GM12878 (cell line): ENCODE data around the gene PIP4K2A. TPM values are rescaled to one million over a fixed set of nuclear protein-coding genes. Genes with fewer than 3 reads are reported as not detected.
A peak's percentile ranks its signal among the peaks of the same experiment; 100 is the strongest.

Experiments used
- ATAC-seq: fragments of 200-7000 bp; cut with Tn5 transposase; 3 replicates; pipeline ENCODE4 v1.9.1; 2020; ENCODE audit warnings: mild to moderate bottlenecking, moderate library complexity
- BruUV-seq: library from RNA; stranded (reverse); fragments of 400-500 nt; replicated peaks from 2 replicates; lab custom pipeline; 2021; lab: Mats Ljungman, UMichigan
- CTCF ChIA-PET: fragments of 300-600 bp; sonication (Branson Sonifier 250); formaldehyde crosslinking; extraction: SDS; loops from one replicate; lab custom pipeline; 2021; ENCODE audit warnings: inconsistent platforms; lab: Yijun Ruan, JAX
- POLR2A ChIA-PET: fragments of 350-600 bp; formaldehyde crosslinking; extraction: SDS; loops from one replicate; lab custom pipeline; 2021; ENCODE audit warnings: inconsistent platforms; lab: Charles Lee
- RAD21 ChIA-PET: fragments of 300-600 bp; sonication (Branson Sonifier 250); formaldehyde crosslinking; loops from one replicate; lab custom pipeline; 2023; ENCODE audit warnings: antibody characterized with exemption; ENCODE audit not compliant: unreplicated experiment; lab: Charles Lee
- SMC1A ChIA-PET: fragments of 300-600 bp; sonication (Branson Sonifier 250); formaldehyde crosslinking; loops from one replicate; lab custom pipeline; 2023; ENCODE audit not compliant: unreplicated experiment, uncharacterized antibody; lab: Charles Lee
- DNase-seq: peaks from one replicate; pipeline ENCODE4 v3.0.0-alpha.2; 2011; ENCODE audit warnings: low read depth, low spot score
- FAIRE-seq: peaks from 3 replicates; lab custom pipeline; 2011; peaks lifted over from hg19 to GRCh38; lab: Jason Lieb, UNC
- H2AFZ ChIP-seq: 2 replicates; pipeline ENCODE4 v1.6.0; 2011; ENCODE audit warnings: low read depth, low read length, control low read depth; ENCODE audit not compliant: control insufficient read depth
- H3K27ac ChIP-seq: 2 replicates; pipeline ENCODE4 v1.5.1; 2011; ENCODE audit warnings: control low read depth; ENCODE audit not compliant: control insufficient read depth, insufficient read depth
- H3K27me3 ChIP-seq, 2 experiments: replicated peaks in 1 of 2; 2 replicates each; pipeline versions ENCODE4 v1.6.0 to v1.6.1; 2011; ENCODE audit warnings: low read length in 1 of 2; ENCODE audit not compliant: control insufficient read depth in 2 of 2, insufficient read depth in 2 of 2
- H3K36me3 ChIP-seq, 2 experiments: 2 replicates each; pipeline ENCODE4 v1.5.1; 2011; ENCODE audit warnings: low read length in 1 of 2; ENCODE audit not compliant: control insufficient read depth in 2 of 2, insufficient read depth in 2 of 2
- H3K4me1 ChIP-seq: 2 replicates; pipeline ENCODE4 v1.6.1; 2011; ENCODE audit warnings: mild to moderate bottlenecking, low read length, moderate library complexity, mixed read lengths; ENCODE audit not compliant: control insufficient read depth, insufficient read depth
- H3K4me2 ChIP-seq: 2 replicates; pipeline ENCODE4 v1.6.0; 2011; ENCODE audit warnings: control low read depth; ENCODE audit not compliant: control insufficient read depth, insufficient read depth
- H3K4me3 ChIP-seq: fragments of 200-600 bp; sonication (generic); 2 replicates; pipeline ENCODE4 v1.5.1; 2016
- H3K79me2 ChIP-seq: 2 replicates; pipeline ENCODE4 v1.6.0; 2011; ENCODE audit warnings: low read length; ENCODE audit not compliant: control insufficient read depth, insufficient read depth
- H3K9ac ChIP-seq: 2 replicates; pipeline ENCODE4 v1.8.0; 2011; ENCODE audit warnings: low read length, control low read depth, mixed read lengths; ENCODE audit not compliant: control insufficient read depth, insufficient read depth
- H3K9me3 ChIP-seq: replicated peaks from 3 replicates; pipeline ENCODE4 v1.5.1; 2011; ENCODE audit warnings: mild to moderate bottlenecking, low read length; ENCODE audit not compliant: control insufficient read depth, insufficient read depth
- H4K20me1 ChIP-seq: 2 replicates; pipeline ENCODE4 v1.6.0; 2011; ENCODE audit not compliant: control insufficient read depth, insufficient read depth
- ETV6 ChIP-seq, 2 experiments: fragments of 450-650 bp in 1 of 2; IDR thresholded peaks in 1 of 2; conservative IDR thresholded peaks in 1 of 2; 2 replicates each; pipeline ENCODE4 v1.6.1; 2014; ENCODE audit warnings: antibody characterized with exemption in 1 of 2, borderline replicate concordance in 1 of 2, low read depth in 1 of 2, mild to moderate bottlenecking in 1 of 2, moderate library complexity in 1 of 2
- HDAC6 ChIP-seq: fragments of 200-600 bp; sonication (generic); IDR thresholded peaks from one replicate; pipeline ENCODE4 v1.8.0; 2017; ENCODE audit warnings: antibody characterized with exemption; ENCODE audit not compliant: unreplicated experiment
- SMC3 ChIP-seq: IDR thresholded peaks from 2 replicates; pipeline ENCODE4 v1.6.1; 2011; ENCODE audit warnings: low read length, improper control_type of control experiment, borderline replicate concordance
- TCF12 ChIP-seq: IDR thresholded peaks from 2 replicates; pipeline ENCODE4 v1.6.1; 2011; ENCODE audit warnings: low read depth, mild to moderate bottlenecking, low read length
- ZNF384 ChIP-seq: IDR thresholded peaks from 2 replicates; pipeline ENCODE4 v1.6.1; 2012; ENCODE audit warnings: low read depth, mild to moderate bottlenecking, low read length, improper control_type of control experiment, borderline replicate concordance
- WGBS: methylation state at CpG from one replicate; pipeline ENCODE4 v1.1.6; 2016; ENCODE audit warnings: low lambda C conversion rate; ENCODE audit not compliant: insufficient replicate concordance, insufficient coverage; ENCODE audit errors: missing lambda C conversion rate; 5-methylcytosine and 5-hydroxymethylcytosine counted together
- in situ Hi-C: fragments of 300-500 bp; cut with MboI; formaldehyde crosslinking; loops from 9 replicates; pipeline ENCODE4 v1.14.3; 2018; ENCODE audit warnings: mixed read lengths
- intact Hi-C: fragments of 100-400 bp; cut with micrococcal nuclease; formaldehyde crosslinking; loops from one replicate; pipeline ENCODE4 v1.14.2; 2022; ENCODE audit not compliant: unreplicated experiment
- polyA plus RNA-seq, 11 experiments: library from polyadenylated mRNA; depleted of rRNA in 4 of 11; unstranded in 6 of 11; stranded (reverse) in 5 of 11; fragments of >200 nt; fragmentation: Nextera tagmentation in 4 of 11; fragmentation: Illumina TruSeq in 1 of 11; extraction: Ambion mirVana in 4 of 11; extraction: Trizol in 1 of 11; gene quantifications; 1 replicate in 1 of 11; 2 replicates in 10 of 11; pipeline versions ENCODE4 v1.2.1 to v1.2.3, GENCODE V29; 2011 to 2016; ENCODE audit warnings: inconsistent platforms in 2 of 11, missing spikeins in 2 of 11, low read depth in 1 of 11
- total RNA-seq, 4 experiments: library from RNA; depleted of rRNA in 3 of 4; stranded (reverse); fragments of >200 nt in 3 of 4; fragmentation: Illumina TruSeq in 1 of 4; extraction: Trizol in 1 of 4; gene quantifications; 2 replicates each; pipeline versions ENCODE4 v1.2.1 to v1.2.3, GENCODE V29; 2013 to 2021

PIP4K2A gene
- total and polyA plus RNA-seq, 10 of the 15 experiments (the other 5 are each of a cell fraction or from before 2014, with no cell fraction given), result 54.3 to 139 (median 84.4) TPM

- ATAC-seq (peak; percentile 56), DNase-seq (no peak), FAIRE-seq (no peak)
- Histone ChIP-seq H3K9ac (no peak overlapping the region), H3K27me3 (no peaks in the 10 kb centered on the region), H3K4me2 (no peak overlapping the region), H2AFZ (no peak overlapping the region), H3K27ac (no peak overlapping the region), H3K79me2 (no peaks in the 10 kb centered on the region), H3K4me1 (0 out of 2 replicates have a peak, but pooled peaks cover 2% of the 10 kb centered on the region), H4K20me1 (no peaks in the 10 kb centered on the region), H3K9me3 (no peaks in the 10 kb centered on the region), H3K4me3 (no peak overlapping the region), H3K36me3 (peaks cover 12 to 46% of the 10 kb centered on the region in 2 experiments)
- ChIA-PET CTCF (no interaction called here), SMC1A (interaction anchor here (0.6 to 0.7 kb wide), 2 partner anchors 9 to 1196 kb away, joined by 3 read pairs; no protein-coding TSS in a partner anchor), POLR2A (no interaction called here), RAD21 (no interaction called here)
- intact Hi-C loops (loop anchor here (10.0 kb wide), 2 partner anchors 494 to 576 kb away; no protein-coding TSS in a partner anchor), in situ Hi-C loops (loop anchor here (10.0 kb wide), 1 partner anchor 576 kb away; no protein-coding TSS in a partner anchor)
- no peak for TF ChIP-seq ETV6 (conservative IDR thresholded peaks at IDR 0.05 in 1 of 2, IDR thresholded peaks at IDR 0.05 in 1 of 2; ENCODE audit: borderline replicate concordance in 1 of 2, low read depth in 1 of 2)
- 0 out of 2 replicates have a peak, but pooled peaks have one; percentile 27 for TF ChIP-seq ZNF384
- BruUV-seq, result TSS peak; percentile 2
- WGBS, result 19% methylated on average over 6 of the region's 6 CpGs
These were observed 143.5 kb downstream of the PIP4K2A start for GRCh38 chr10:22570733-22571430.

- RAD21 ChIA-PET, result no interaction called here
- H3K4me2 ChIP-seq, result no peak overlapping the region
- CTCF ChIA-PET, result no interaction called here
- H3K27me3 ChIP-seq, result no peaks in the 10 kb centered on the region
- POLR2A ChIA-PET, result no interaction called here
- no peak overlapping the region for H2AFZ ChIP-seq
- H3K9me3 ChIP-seq, result no peaks in the 10 kb centered on the region
- no peak for FAIRE-seq
- TF ChIP-seq TCF12, result no peak
- TF ChIP-seq HDAC6, result no peak
- no peak for TF ChIP-seq SMC3
- TF ChIP-seq, all 136 proteins: peak for 0
- DNase-seq (no peak), ATAC-seq (peak; percentile 31; the same call in 1 of the 3 replicates)
- H3K4me3 ChIP-seq, result no peak overlapping the region
- H4K20me1 ChIP-seq, result no peaks in the 10 kb centered on the region
- in situ Hi-C loops (loop anchor here (10.0 kb wide), 1 partner anchor 575 kb away; no protein-coding TSS in a partner anchor), intact Hi-C loops (loop anchor here (10.0 kb wide), 2 partner anchors 495 to 575 kb away; no protein-coding TSS in a partner anchor)
- H3K9ac ChIP-seq, result no peak overlapping the region
- no peaks in the 10 kb centered on the region for H3K79me2 ChIP-seq
- no TSS peak for BruUV-seq
- H3K36me3 ChIP-seq, result peaks cover 12 to 44% of the 10 kb centered on the region in 2 experiments
- SMC1A ChIA-PET, result no interaction called here
- 0 out of 2 replicates have a peak, but pooled peaks cover 2% of the 10 kb centered on the region for H3K4me1 ChIP-seq
- 21% methylated on average over 4 of the region's 4 CpGs for WGBS
- no peak overlapping the region for H3K27ac ChIP-seq
These were observed 144.1 kb downstream of the PIP4K2A start for GRCh38 chr10:22570234-22570633.
